GM18505 (cell line): ENCODE measurements around the gene ZCCHC4.

Source experiments
- ATAC-seq: cut with Tn5 transposase; IDR thresholded peaks from one replicate; pipeline ENCODE4 v1.9.1; 2021; ENCODE audit not compliant: unreplicated experiment
- POLR2A ChIP-seq: IDR thresholded peaks from 4 replicates; pipeline ENCODE4 v1.6.1; 2011; ENCODE audit warnings: borderline replicate concordance; ENCODE audit not compliant: insufficient read depth, insufficient read length; ENCODE audit errors: extremely low read depth

The ZCCHC4 gene

GRCh38 chr4:25410820-25411529 is 98.4 kb downstream of the ZCCHC4 start:
- TF ChIP-seq POLR2A = no peak
- no peak for ATAC-seq

- no peak for TF ChIP-seq POLR2A
- no peak for ATAC-seq
Measured at GRCh38 chr4:25413261-25413660, 100.7 kb downstream of the ZCCHC4 start.

GRCh38 chr4:25417014-25417413 is 104.4 kb downstream of the ZCCHC4 start:
- no peak for ATAC-seq
- TF ChIP-seq POLR2A = no peak
